ENCODE results near the gene TOR1AIP1. TPM values are rescaled to one million over a fixed set of nuclear protein-coding genes. Genes with fewer than 3 reads are reported as not detected.

Gene TOR1AIP1
- total and polyA plus RNA-seq, 7 donors = 13.2 to 152 (median 117) TPM

DNA sequence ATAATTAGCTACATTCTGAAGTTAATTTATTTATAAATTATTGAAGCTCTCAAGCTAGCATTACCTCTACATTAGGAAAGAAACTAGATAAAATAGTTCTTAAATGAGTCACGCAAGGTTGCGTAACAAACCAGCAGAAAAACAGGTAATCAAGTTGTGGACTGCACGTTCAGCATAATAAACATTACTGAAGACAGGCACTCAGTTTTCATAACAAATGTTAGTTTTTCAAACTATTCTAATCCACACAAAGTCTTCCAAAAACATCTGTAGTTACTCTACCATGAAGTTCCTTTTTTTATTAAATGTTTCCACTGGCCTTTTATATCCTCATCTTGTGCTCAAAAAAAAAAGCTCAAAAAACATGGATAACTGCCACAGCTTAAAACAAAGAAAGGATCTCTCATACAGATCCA is 5.8 kb upstream of the TOR1AIP1 start:
- 14 to 40% methylated on average over 3 of the region's 3 CpGs for WGBS, 2 donors
- peak overlapping the region in 2 of 4 donors; percentile 77 to 79 for H3K27ac ChIP-seq

DNA sequence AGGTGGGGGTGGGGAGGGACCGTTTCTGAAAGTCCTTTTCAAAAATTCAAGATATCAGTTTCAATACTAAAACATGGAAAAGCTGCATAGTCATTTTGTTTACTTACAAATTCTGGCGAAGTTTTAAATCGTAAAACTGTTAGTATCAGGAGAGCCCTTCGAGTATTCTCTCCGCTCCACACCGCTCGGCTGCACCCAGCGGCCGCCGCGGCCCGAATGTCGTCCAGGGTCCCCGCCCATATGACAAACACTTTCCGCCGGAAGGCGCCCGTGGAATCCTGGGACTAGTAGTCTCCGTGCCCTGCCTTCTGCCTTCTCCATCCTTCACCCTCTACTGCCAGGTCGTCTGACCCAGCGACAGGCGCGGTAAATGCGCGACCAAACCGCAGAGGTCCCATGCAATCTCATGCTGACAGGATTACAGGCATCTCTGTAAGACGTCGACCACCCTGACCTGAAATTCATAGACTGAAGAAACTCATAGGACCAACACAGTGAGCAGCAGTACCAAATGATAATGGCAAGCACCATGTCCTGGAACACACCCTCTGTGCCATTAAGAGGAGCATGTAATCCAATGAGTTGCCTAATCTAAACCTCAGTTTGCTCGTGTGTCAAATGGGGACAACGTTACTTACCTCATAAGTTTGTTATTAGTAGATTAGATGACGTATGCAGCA is 4.4 kb upstream of the TOR1AIP1 start, which contains the start of gene TOR1AIP2:
Gene TOR1AIP2 (minus strand): TSS at position 218 of the 680 bp plus-strand sequence. CDS start 25,138 bp downstream, outside the sequence.
- TF ChIP-seq EP300 (IDR thresholded peaks at IDR 0.05) (no peak), POLR2AphosphoS5 (IDR thresholded peaks at IDR 0.05) (peak; percentile 99 to 100 (median 100)), POLR2A (IDR thresholded peaks at IDR 0.05) (peak; percentile 97 to 98)
- Histone ChIP-seq H3K9me3 (no peaks in the 10 kb centered on the region), H3K27me3 (no peaks in the 10 kb centered on the region), H3K4me1 (peaks cover 0 to 56% (median 38%) of the 10 kb centered on the region in 4 donors), H3K4me3 (peak within 1 kb of the TSS; percentile 66 to 77 (median 72)), H3K36me3 (peaks cover 0 to 17% (median 3%) of the 10 kb centered on the region in 4 donors), H3K27ac (peak within 1 kb of the TSS; percentile 66 to 79 (median 76))
- peak; percentile 95 for DNase-seq
- intact Hi-C loops (cut with DNase I) = no loop called here
- 4 to 5% methylated on average over 31 of the region's 31 CpGs for WGBS, 2 donors

More for the DNA sequence above, 5.8 kb upstream of the TOR1AIP1 start:
- TF ChIP-seq POLR2AphosphoS5 (IDR thresholded peaks at IDR 0.05) = no peak
- TF ChIP-seq, protein P1, sequence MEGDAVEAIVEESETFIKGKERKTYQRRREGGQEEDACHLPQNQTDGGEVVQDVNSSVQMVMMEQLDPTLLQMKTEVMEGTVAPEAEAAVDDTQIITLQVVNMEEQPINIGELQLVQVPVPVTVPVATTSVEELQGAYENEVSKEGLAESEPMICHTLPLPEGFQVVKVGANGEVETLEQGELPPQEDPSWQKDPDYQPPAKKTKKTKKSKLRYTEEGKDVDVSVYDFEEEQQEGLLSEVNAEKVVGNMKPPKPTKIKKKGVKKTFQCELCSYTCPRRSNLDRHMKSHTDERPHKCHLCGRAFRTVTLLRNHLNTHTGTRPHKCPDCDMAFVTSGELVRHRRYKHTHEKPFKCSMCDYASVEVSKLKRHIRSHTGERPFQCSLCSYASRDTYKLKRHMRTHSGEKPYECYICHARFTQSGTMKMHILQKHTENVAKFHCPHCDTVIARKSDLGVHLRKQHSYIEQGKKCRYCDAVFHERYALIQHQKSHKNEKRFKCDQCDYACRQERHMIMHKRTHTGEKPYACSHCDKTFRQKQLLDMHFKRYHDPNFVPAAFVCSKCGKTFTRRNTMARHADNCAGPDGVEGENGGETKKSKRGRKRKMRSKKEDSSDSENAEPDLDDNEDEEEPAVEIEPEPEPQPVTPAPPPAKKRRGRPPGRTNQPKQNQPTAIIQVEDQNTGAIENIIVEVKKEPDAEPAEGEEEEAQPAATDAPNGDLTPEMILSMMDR (IDR thresholded peaks at IDR 0.05) = no peak
- TF ChIP-seq EP300 (IDR thresholded peaks at IDR 0.05) = no peak
- no peak for TF ChIP-seq POLR2A (IDR thresholded peaks at IDR 0.05)
- H3K4me1 ChIP-seq = peaks cover 0 to 68% (median 45%) of the 10 kb centered on the region in 4 donors
- H3K4me3 ChIP-seq = peak overlapping the region in 3 of 4 donors; percentile 66 to 74 (median 71)
- no peak for DNase-seq
- H3K27me3 ChIP-seq = no peaks in the 10 kb centered on the region
- no peaks in the 10 kb centered on the region for H3K9me3 ChIP-seq
- intact Hi-C loops (cut with DNase I) = no loop called here
- H3K36me3 ChIP-seq = peaks cover 0 to 21% (median 3%) of the 10 kb centered on the region in 4 donors

DNA sequence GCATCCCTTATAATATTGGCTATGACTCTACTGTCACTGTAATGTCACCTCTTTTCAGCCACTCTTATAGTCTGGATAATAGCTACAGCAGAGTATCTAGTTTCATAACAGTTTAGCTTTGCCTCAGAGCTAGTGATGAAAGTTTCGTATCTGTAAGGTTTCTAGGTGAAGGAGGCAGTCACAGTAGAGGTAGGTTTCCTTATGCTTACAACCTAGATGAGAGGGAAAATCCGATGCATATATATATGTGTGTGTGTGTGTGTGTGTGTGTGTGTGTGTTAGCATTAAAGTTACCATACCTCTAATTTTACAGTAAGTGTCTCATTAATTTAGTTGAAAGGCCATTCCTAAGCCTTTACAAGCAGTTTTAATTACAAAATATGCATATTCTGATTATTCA is 2.3 kb upstream of the TOR1AIP1 start:
- H3K4me3 ChIP-seq = no peak overlapping the region
- TF ChIP-seq POLR2A (IDR thresholded peaks at IDR 0.05) = no peak
- no peak for TF ChIP-seq POLR2AphosphoS5 (IDR thresholded peaks at IDR 0.05)
- TF ChIP-seq, protein P1 (IDR thresholded peaks at IDR 0.05) = no peak
- no peak for TF ChIP-seq EP300 (IDR thresholded peaks at IDR 0.05)
- H3K27me3 ChIP-seq = no peaks in the 10 kb centered on the region
- intact Hi-C loops (cut with DNase I) = no loop called here
- no peak for DNase-seq
- WGBS, 2 donors = 90 to 91% methylated on average over 2 of the region's 2 CpGs
- peak overlapping the region; percentile 0 to 99 (median 98) for H3K27ac ChIP-seq
- H3K36me3 ChIP-seq = peaks cover 0 to 12% (median 2%) of the 10 kb centered on the region in 4 donors
- no peaks in the 10 kb centered on the region for H3K9me3 ChIP-seq
- H3K4me1 ChIP-seq = peaks cover 0 to 55% (median 47%) of the 10 kb centered on the region in 4 donors

DNA sequence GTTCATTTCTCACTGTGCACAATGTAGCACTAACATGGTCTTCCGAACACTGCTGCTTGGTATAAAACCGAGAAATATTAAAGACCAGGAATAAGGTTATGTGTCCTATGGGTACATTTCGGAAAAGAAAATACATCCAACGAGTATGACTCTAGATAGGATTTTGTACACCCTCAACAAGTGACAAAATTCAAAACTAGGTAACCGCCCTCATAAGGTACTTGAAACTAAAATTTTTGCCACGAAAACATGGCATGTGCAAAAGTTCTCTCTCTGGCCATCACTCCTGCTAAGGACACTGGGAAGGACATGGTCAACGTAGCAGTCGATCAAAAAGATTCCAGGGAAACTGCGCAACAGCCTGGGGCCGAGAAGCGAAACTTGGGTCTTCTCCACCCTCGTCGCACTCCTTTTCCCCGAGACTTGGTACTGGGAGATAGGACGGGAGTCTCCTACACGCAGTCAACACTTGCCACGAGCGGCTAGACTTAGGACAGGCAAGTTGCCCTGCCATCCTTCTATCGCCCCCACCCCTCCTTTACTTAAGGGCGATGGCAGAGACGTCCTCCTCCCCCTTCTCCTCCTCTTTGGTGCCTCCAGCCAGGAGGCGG is 338 bp upstream of the TOR1AIP1 start:
- no peaks in the 10 kb centered on the region for H3K9me3 ChIP-seq
- H3K4me3 ChIP-seq = peak overlapping the region; percentile 61 to 91 (median 86)
- TF ChIP-seq POLR2A (IDR thresholded peaks at IDR 0.05) (no peak), EP300 (IDR thresholded peaks at IDR 0.05) (no peak), POLR2AphosphoS5 (IDR thresholded peaks at IDR 0.05) (peak in 1 of 4 donors; percentile 76)
- TF ChIP-seq, protein P1 (IDR thresholded peaks at IDR 0.05) = no peak
- peaks cover 0 to 55% (median 52%) of the 10 kb centered on the region in 4 donors for H3K4me1 ChIP-seq
- peaks cover 0 to 25% (median 9%) of the 10 kb centered on the region in 4 donors for H3K36me3 ChIP-seq
- intact Hi-C loops (cut with DNase I) = loop anchor here (1.0 to 2.0 kb wide), 2 partner anchors 73 to 273 kb away; partner anchors contain the start of genes CEP350 and QSOX1
- 1 to 3% methylated on average over 22 of the region's 22 CpGs for WGBS, 2 donors
- peak; percentile 97 for DNase-seq
- H3K27ac ChIP-seq = peak overlapping the region; percentile 95 to 99 (median 98)
- no peaks in the 10 kb centered on the region for H3K27me3 ChIP-seq
